ENCODE results near the gene CDC42EP5.

Gene CDC42EP5

DNA sequence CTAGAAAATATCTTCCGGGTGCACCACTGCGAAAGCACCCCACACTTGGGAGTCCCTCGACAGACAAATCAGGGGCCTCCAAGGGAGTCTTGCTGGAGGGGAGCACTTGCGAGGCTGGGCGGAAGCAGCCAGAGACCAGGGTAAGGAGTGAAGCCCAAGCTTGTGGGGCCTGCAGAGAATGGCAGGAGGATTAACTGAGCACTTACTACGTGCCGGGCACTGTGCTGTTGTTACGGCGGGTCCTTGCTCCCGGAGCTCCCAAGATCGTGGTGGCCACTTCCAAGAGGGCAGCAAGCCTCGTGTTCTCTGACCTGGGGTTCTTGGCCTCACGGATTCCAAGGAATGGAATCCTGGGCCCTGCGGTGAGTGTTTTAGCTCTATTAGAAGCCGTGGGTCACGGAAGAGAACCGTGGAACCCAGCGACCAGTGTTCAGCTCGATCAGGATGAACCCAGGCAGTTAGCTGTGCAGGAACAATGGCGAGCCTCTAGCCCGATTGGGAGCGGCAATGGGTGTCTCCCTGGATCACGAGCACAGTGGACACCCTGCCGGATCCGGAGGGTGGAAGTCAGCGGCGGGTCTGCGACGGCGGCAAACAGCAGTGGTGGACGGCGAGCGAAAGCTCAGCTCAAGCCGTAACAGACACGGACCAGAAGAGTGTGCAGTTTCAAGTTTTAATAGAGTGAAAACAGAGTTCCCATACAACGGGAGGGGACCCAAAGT is 48.3 kb downstream of the CDC42EP5 start:
- no peak for DNase-seq

DNA sequence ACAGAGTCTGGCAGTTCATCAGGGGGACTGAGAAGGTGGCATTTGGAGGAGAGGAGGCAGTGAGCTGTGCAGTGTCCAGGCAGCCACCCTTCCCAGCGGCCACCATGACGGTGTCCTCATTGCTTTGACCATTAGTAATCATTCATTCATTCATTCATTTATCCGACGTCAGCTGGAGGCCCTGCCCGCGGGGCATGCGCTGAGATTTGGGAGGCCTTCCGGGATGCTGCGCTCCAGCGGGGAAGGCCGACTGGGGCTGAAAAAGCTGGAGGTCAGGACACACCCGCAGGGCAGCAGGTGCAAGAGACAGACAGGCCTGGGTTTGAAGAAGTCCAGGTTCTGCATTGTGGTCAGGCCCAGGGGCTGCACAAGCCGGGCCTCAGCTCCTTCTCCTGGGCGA is 48.9 kb downstream of the CDC42EP5 start:
- DNase-seq = no peak

DNA sequence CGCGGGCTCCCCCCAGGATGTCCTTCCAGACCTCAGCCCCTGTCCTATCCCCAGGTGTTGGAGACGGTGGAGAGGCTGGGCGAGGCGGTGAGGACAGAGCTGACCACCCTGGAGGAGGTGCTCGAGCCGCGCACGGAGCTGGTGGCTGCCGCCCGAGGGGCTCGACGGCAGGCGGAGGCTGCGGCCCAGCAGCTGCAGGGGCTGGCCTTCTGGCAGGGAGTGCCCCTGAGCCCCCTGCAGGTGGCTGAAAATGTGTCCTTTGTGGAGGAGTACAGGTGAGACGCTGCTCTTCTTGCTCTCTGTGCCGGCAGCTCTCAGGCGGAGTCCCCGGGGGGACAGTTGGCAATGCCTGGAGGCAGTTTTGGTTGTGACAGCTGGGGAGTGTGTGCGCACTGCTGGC is 51.0 kb downstream of the CDC42EP5 start:
- no peak for DNase-seq

DNA sequence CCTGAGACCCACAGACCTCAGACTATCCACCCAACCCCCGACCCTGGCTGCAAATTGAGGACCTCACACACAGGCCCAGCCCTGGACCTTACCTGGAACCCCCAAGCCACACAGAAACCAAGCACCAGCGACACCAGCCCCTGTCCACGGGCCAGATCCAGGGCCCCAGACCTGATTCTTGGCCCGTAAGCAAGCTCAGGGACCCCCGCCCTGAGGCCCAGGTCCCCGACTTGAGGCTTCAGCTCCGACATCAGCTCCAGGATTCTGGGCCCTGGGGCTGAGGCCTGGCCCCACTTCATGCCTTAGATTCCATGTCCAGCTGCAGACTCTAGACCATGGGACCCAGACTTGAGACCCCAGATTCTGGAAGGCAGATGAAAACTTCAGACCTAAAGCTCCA is 51.6 kb downstream of the CDC42EP5 start:
- DNase-seq = no peak

DNA sequence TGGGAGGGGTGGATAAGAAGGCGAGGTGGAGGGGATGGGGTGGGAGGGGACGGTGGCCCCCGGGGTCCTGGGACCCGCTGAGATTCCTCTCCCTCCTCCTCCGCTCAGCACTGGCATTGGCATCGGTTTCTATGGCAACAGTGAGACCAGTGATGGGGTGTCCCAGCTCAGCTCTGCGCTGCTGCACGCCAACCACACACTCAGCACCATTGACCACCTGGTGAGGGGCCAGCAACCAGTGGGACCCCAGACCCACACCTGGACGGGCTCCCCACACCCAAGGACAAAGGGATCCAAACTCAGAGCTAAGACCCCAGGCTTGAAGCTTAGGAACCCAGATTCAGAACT is 52.0 kb downstream of the CDC42EP5 start:
- no peak for DNase-seq

DNA sequence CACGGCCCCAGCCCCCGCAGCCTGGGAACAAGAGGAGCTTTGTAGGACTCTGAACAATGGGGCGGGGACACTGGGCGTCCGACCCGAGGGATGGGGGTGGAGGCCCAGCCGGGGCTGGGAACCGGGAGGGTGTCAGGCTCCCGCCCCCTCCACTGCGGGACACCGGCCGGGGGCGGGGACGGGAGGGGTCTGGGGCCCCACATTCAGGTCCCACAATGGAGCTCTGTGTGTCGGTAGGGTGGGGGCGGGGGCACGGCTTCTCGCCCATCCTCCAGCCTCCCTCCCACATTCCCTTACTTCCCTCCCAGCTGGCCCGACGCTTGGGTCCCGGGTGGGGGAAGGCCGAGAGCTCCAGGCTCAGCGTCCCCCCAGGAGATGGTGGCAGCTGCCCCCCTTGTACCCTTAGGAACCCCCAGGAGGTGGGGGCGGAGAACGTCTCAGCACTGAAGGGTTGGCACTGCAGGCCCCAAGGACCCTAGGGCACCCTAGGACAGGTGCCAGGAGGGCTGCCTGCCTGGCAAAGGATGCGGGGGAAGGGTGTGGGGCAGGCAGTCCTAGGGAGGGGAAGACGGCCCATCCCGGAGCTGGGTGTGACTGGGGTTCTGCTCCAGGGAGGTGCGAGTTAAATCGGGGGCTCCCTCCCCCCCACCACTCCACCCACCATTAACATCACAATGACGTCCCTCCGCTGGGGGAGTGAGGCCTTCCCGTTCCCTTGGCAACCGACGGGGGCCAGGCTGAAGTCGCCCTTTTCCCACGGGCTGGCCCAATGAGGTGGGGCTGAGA is 52.5 kb downstream of the CDC42EP5 start:
- no peak for DNase-seq

DNA sequence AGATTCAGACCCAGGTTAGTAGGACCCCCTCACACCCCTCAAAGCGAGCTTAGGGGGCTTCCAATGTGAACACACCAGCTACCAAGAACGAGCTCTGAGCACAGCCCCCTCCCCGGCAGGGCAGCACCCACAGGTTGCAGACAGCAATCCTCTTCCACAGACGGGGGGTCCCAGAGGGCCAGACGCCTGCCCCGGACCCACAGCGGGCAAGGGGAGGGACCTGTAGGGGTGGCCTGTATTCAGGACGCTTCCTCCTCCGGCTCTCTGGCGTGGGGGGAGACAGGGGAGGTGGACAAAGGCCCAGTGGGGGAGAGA is 53.1 kb downstream of the CDC42EP5 start:
- no peak for DNase-seq

DNA sequence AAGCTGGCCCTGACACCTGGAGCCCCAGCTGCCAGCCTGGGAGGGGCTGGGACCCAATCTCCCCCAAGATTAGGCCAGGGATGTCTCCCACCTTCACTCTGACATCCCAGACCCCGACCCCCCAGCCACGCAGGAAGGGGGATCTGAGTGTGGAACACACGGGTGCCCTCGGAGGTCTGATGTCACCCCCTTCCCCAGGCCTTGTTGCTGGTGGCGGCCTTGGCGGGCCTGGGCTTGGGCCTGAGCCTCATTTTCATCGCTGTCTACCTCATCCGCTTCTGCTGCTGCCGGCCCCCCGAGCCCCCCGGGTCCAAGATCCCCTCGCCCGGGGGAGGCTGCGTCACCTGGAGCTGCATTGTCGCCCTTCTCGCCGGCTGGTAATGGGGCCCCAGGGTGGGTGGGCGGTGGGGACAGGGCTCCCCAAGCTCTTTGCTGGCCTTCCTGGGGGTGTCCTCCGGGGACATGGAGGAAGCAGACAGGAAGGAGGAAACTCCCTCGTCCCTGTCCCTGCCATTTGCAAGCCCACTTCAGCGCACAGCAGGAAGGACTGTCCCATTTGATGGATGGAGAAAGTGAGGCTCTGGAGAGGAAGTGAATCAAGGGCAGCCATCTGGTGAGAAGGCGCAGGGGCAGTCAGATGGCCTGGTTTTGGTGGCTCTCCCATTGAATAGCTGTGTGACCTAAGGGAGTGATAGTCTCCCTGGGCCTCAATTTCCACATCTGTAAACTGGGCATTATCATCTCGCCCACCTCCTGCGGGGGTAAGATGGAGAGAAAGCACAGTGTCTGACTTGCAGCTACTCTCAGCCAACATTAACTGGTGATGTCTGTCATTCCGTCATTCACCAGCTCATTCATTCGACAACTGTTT is 53.9 kb downstream of the CDC42EP5 start:
- DNase-seq = no peak

DNA sequence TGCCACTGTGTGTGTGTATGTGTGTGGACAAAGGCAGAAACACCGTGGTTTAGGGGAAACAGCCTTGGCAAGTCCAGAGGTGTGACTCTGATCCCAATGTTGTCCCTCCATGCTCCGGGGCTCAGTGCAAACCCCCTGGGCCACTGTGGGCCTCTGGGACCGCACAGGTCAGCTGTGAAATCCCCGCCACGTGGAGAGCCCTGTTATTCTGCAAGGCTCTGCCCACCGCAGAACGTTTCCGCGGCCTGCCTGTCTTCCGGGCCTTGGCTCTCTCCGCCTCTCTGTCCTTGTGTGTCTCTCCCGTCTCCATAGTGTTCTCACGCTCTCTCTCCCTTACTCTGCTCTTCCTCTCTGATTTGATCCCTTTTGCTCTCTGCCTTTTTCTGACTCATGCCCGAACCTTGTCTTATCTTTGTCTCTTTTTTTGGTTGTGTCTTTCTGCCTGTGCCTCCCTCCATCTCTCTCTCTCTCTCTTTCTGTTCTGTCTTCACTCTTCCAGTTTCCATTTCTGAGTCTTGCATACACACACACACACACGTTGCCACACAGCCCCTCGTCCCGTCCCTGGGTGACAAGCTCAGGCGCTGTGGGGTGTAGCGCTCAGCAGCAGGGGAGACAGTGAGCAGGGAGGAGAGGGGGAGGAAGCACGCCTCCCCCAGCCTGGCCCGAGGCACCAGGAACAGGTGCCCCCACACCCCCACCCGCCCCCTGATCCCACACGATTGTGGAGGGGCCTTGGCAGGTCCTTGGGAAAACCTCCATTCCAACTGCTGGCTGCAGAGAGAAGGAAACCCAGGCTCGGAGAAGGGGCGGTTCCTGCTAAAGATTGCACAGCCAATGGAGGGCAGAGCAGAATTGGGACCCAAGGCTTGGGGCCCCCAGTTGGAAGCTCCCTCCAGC is 54.8 kb downstream of the CDC42EP5 start:
- peak; percentile 18 for DNase-seq

DNA sequence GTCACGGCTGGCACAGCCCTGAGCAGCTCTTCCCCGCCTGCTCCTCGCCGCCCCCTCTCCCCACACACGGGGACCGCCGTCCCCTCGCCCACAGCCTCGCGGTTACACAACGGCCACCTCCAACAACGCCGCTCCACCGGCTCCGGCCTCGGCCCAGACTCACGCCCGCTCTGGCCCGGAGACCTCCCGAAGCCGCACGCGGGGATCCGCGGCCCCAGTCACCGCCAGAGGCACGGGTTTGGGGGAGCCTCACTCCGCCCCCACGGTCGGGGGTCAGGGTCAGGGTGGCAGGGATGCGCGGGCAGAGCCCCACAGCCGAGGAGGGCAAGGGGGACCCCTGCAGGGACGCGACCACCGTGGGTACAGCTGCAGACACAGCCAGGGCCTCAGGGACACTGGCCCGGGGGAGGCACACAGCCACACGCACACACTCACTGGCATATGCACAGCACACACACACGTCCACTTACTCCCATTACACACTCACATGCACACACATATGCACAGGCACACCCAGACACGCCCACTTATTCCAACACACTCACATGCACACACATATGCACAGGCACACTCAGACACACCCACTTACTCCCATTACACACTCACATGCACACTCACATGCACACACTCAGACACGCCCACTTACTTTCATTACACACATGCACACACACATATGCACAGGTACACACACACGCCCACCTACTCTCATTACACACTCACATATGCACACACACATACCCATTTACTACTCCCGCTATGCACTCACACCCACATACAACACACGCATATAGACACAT is 56.2 kb downstream of the CDC42EP5 start:
- DNase-seq = no peak

DNA sequence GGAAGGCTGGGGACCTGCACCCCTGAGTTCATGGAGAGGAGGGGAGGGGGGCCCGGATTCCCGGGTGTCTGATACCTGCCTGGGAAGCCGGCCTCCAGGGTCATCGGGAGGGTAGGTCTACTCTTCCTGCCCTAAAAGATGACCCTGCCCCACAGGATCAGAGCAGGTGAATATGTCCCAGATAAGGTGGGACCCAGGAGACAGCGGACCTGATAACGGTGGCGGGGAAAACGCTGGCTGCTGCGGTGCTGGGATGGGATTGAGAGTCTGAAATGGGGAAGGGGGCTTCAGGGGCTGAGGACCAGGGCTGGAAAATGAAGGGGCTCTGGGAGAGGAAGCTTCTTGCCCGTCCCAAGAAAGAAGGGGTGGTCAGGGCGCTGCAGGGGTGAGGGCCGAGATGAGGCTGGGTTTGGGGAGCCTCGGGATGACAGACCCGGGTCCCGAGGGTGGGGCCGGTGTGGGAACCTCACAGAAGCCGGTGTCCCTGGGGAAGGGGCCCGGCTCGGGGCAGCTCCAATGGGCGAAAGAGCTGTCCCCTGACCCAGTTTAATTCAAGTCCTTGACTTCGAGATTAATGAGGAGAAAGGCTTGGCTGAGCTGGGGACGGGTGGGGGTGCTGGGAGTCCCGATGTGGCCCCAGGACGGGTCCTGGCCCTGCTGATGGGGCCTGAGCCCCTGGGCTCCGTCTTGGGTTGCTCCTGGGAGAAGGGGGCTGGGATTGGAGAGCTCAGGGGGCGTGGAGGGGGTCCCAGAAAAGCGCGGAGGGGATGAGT is 57.0 kb downstream of the CDC42EP5 start:
- no peak for DNase-seq

DNA sequence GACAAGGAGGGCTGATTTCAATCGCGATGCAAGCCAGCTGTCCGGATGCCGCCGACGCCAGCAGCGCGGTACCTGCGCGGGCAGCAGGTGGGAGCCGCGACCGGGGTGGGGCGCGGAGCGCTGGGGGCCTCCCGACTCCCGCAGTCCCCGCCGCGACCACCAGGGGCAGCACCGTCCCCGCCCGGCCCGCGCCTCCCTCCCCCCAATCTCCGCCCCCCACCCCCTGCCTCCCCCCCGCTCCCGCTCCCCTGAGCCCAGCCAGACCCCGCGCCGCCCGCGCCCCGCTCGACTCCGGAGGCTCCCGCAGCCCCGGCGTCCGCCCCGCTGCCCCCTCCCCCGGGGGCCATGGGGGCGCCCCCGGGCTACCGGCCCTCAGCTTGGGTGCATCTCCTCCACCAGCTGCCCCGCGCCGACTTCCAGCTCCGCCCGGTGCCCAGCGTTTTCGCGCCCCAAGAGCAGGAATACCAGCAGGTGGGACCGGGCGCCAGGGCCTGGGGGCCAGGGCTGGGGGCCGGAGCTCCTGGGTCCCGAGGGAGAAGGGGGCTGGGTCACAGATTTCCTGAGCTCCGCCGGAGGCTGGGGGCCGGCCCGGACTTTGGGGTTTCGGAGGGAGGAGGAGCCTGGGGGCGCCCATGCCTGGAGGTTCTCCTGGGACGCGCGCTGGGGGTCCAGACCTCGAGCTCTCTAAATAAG is 57.7 kb downstream of the CDC42EP5 start, which contains the start of gene TTYH1:
Gene TTYH1, plus strand, starts transcription at position 257 of the 693 bp plus-strand sequence. Its CDS starts 89 bp downstream, at position 346.
- no peak for DNase-seq
